BE2C (cell line): ENCODE measurements around the gene AGTRAP.
A peak's percentile ranks its signal among the peaks of the same experiment; 100 is the strongest.

Experiments
- DNase-seq: peaks from one replicate; pipeline ENCODE4 v3.0.0-alpha.2; 2020
- H3K27me3 ChIP-seq: fragments of 250-450 bp; sonication (Bioruptor Pico); 2 replicates; pipeline ENCODE4 v1.5.1; 2020; ENCODE audit warnings: mild to moderate bottlenecking
- H3K36me3 ChIP-seq: fragments of 250-450 bp; sonication (Bioruptor Pico); 2 replicates; pipeline ENCODE4 v1.5.1; 2020; ENCODE audit warnings: mild to moderate bottlenecking
- H3K4me1 ChIP-seq: fragments of 250-450 bp; sonication (Bioruptor Pico); 2 replicates; pipeline ENCODE4 v1.5.1; 2020
- H3K4me3 ChIP-seq: 2 replicates; pipeline ENCODE4 v1.5.1; 2011; ENCODE audit warnings: low read depth, low read length
- H3K9me3 ChIP-seq: fragments of 250-450 bp; sonication (Bioruptor Pico); 2 replicates; pipeline ENCODE4 v1.5.1; 2020
- CTCF ChIP-seq: IDR thresholded peaks from 2 replicates; pipeline ENCODE4 v1.5.1; 2012; ENCODE audit warnings: mild to moderate bottlenecking, low read depth, low read length

AGTRAP gene

GRCh38 chr1:11700601-11701467 lies 35.1 kb upstream of the AGTRAP start:
- DNase-seq: peak; percentile 46
- Histone ChIP-seq H3K9me3 (no peaks in the 10 kb centered on the region), H3K27me3 (no peaks in the 10 kb centered on the region), H3K4me3 (peak overlapping the region; percentile 53), H3K4me1 (no peaks in the 10 kb centered on the region), H3K36me3 (no peaks in the 10 kb centered on the region)
- no peak for TF ChIP-seq CTCF

- no peak for DNase-seq
Measured at GRCh38 chr1:11701551-11701961, 34.4 kb upstream of the AGTRAP start.

GRCh38 chr1:11701981-11702803 lies 33.7 kb upstream of the AGTRAP start:
- DNase-seq: no peak
- Histone ChIP-seq H3K4me3 (peak overlapping the region; percentile 53; the same call in 1 of the 2 replicates), H3K27me3 (no peaks in the 10 kb centered on the region), H3K9me3 (no peaks in the 10 kb centered on the region), H3K4me1 (peaks cover 2% of the 10 kb centered on the region; the same call in 1 of the 2 replicates), H3K36me3 (no peaks in the 10 kb centered on the region)
- no peak for TF ChIP-seq CTCF

More at GRCh38 chr1:11701551-11701961, 34.4 kb upstream of the AGTRAP start:
- Histone ChIP-seq H3K4me1 (no peaks in the 10 kb centered on the region), H3K27me3 (no peaks in the 10 kb centered on the region), H3K4me3 (peak overlapping the region; percentile 53), H3K9me3 (no peaks in the 10 kb centered on the region), H3K36me3 (no peaks in the 10 kb centered on the region)
- TF ChIP-seq CTCF: no peak

- Histone ChIP-seq H3K27me3 (no peaks in the 10 kb centered on the region), H3K4me3 (no peak overlapping the region), H3K36me3 (no peaks in the 10 kb centered on the region), H3K4me1 (peaks cover 10% of the 10 kb centered on the region), H3K9me3 (no peaks in the 10 kb centered on the region)
- DNase-seq: no peak
- TF ChIP-seq CTCF: no peak
Measured at GRCh38 chr1:11703357-11704193, 32.4 kb upstream of the AGTRAP start.

- Histone ChIP-seq H3K9me3 (no peaks in the 10 kb centered on the region), H3K4me3 (no peak overlapping the region), H3K36me3 (no peaks in the 10 kb centered on the region), H3K4me1 (peaks cover 10% of the 10 kb centered on the region), H3K27me3 (no peaks in the 10 kb centered on the region)
- TF ChIP-seq CTCF: no peak
- no peak for DNase-seq
Measured at GRCh38 chr1:11704194-11704529, 31.8 kb upstream of the AGTRAP start.
